GM23338 (cell line): ENCODE results near the gene ACBD7.

Experiments
- EZH2 ChIP-seq: fragments of 200-600 bp; sonication (generic); IDR thresholded peaks from one replicate; pipeline ENCODE4 v1.8.0; 2017; ENCODE audit warnings: antibody characterized with exemption, mild to moderate bottlenecking, low read depth; ENCODE audit not compliant: unreplicated experiment
- POLR2AphosphoS5 ChIP-seq: IDR thresholded peaks from 2 replicates; pipeline ENCODE4 v1.6.1; 2016; ENCODE audit warnings: antibody characterized with exemption, low read depth
- REST ChIP-seq: IDR thresholded peaks from one replicate; pipeline ENCODE4 v1.6.1; 2018; ENCODE audit warnings: antibody characterized with exemption; ENCODE audit not compliant: unreplicated experiment
- ZNF114 ChIP-seq: fragments of 250-450 bp; sonication (Bioruptor Pico); IDR thresholded peaks from 2 replicates; pipeline ENCODE4 v1.5.0; 2020; ENCODE audit warnings: mild to moderate bottlenecking, moderate library complexity
- TF ChIP-seq, protein P1 (sequence below), 2 experiments: fragments of 200-600 bp in 1 of 2; sonication (generic) in 1 of 2; conservative IDR thresholded peaks; 2 replicates each; pipeline versions ENCODE4 v1.5.1 to v1.6.1; 2016 to 2017; ENCODE audit warnings: antibody characterized with exemption in 2 of 2, low read depth in 2 of 2, mild to moderate bottlenecking in 2 of 2, moderate library complexity in 1 of 2

- TF ChIP-seq, protein P1, sequence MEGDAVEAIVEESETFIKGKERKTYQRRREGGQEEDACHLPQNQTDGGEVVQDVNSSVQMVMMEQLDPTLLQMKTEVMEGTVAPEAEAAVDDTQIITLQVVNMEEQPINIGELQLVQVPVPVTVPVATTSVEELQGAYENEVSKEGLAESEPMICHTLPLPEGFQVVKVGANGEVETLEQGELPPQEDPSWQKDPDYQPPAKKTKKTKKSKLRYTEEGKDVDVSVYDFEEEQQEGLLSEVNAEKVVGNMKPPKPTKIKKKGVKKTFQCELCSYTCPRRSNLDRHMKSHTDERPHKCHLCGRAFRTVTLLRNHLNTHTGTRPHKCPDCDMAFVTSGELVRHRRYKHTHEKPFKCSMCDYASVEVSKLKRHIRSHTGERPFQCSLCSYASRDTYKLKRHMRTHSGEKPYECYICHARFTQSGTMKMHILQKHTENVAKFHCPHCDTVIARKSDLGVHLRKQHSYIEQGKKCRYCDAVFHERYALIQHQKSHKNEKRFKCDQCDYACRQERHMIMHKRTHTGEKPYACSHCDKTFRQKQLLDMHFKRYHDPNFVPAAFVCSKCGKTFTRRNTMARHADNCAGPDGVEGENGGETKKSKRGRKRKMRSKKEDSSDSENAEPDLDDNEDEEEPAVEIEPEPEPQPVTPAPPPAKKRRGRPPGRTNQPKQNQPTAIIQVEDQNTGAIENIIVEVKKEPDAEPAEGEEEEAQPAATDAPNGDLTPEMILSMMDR (conservative IDR thresholded peaks at IDR 0.05; ENCODE audit: low read depth in 2 of 2): no peak
- TF ChIP-seq REST (no peak), EZH2 (no peak), POLR2AphosphoS5 (no peak), ZNF114 (CRISPR knock-in tag) (no peak)
Observed at GRCh38 chr10:15083674-15084501, 4.7 kb downstream of the ACBD7 start.
